GM12864 (cell line): ENCODE results near the gene STK32C.

Source experiments
- DNase-seq: peaks from one replicate; pipeline ENCODE4 v3.0.0-alpha.2; 2011; ENCODE audit warnings: low read depth
- H3K4me3 ChIP-seq: 2 replicates; pipeline ENCODE4 v1.5.1; 2011; ENCODE audit warnings: mild to moderate bottlenecking, low read depth, low read length, control low read depth
- TF ChIP-seq, protein P1 (sequence below): IDR thresholded peaks from 2 replicates; pipeline ENCODE4 v1.5.1; 2011; ENCODE audit warnings: low read depth, mild to moderate bottlenecking, moderate library complexity, low read length, control low read depth, inconsistent platforms; ENCODE audit errors: missing control alignments

STK32C gene

GRCh38 chr10:132226586-132227405, 81.0 kb downstream of the STK32C start:
- no peak for DNase-seq
- TF ChIP-seq, protein P1, sequence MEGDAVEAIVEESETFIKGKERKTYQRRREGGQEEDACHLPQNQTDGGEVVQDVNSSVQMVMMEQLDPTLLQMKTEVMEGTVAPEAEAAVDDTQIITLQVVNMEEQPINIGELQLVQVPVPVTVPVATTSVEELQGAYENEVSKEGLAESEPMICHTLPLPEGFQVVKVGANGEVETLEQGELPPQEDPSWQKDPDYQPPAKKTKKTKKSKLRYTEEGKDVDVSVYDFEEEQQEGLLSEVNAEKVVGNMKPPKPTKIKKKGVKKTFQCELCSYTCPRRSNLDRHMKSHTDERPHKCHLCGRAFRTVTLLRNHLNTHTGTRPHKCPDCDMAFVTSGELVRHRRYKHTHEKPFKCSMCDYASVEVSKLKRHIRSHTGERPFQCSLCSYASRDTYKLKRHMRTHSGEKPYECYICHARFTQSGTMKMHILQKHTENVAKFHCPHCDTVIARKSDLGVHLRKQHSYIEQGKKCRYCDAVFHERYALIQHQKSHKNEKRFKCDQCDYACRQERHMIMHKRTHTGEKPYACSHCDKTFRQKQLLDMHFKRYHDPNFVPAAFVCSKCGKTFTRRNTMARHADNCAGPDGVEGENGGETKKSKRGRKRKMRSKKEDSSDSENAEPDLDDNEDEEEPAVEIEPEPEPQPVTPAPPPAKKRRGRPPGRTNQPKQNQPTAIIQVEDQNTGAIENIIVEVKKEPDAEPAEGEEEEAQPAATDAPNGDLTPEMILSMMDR: no peak
- H3K4me3 ChIP-seq: no peak overlapping the region

DNA sequence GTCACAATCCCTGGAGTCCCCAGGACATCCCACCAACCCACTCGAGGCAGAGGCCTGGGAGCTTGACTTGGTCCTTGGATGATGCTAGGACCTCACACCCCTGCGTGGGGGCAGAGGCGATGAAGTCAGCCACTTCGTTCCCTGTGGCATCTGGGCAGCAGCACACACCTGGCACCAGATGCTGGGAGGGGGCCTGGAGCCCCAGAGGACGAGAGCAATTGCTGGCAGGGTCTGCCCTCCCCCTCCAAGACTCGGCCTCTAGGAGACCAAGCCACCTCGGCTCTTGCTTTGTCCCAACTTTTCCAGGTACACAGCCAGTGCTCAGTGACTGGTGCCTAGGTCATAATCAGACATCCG, 81.9 kb downstream of the STK32C start:
- no peak for DNase-seq
- H3K4me3 ChIP-seq: no peak overlapping the region
- TF ChIP-seq, protein P1: no peak

GRCh38 chr10:132225073-132225848, 82.5 kb downstream of the STK32C start:
- TF ChIP-seq, protein P1: no peak
- no peak overlapping the region for H3K4me3 ChIP-seq
- no peak for DNase-seq

DNA sequence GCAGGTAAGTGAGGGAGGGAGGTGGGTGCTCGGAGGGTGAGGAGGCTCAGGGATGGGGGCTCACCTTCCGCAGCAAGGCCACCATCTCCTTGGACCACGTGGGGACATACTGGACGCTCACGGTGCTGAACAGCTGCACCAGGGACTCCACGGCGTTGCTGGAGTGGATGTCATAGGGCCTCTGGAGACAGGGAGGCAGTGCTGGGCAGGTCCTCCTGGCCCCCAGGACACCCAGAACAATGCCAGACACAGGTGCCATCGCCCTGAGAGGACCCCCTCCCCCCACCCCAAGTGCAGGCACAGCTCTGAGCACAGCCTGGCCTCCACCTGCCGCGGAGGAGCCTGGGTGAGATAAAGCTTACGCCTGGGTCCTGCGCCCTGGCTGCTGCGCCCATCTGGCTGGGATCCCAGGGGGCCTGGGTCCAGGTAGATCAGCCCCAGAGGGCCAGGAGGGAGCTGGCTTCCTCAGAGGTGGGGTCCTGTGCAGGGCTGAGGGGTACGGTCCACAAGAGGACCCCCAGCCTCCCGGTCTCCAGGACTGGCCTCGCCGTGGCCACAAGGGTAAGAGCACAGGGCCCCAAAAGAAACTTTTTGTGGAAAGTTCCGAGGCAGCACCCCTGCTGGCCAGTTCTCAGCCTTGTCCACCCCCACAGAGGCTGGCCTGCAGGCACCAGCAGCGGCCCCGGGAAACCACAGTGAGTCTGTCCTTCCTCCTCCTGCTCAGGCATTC, 83.2 kb downstream of the STK32C start:
- TF ChIP-seq, protein P1: no peak
- DNase-seq: no peak

GRCh38 chr10:132223611-132224342, 84.0 kb downstream of the STK32C start:
- no peak overlapping the region for H3K4me3 ChIP-seq
- no peak for DNase-seq
- TF ChIP-seq, protein P1: no peak

More for the DNA sequence above, 83.2 kb downstream of the STK32C start:
- no peak overlapping the region for H3K4me3 ChIP-seq

DNA sequence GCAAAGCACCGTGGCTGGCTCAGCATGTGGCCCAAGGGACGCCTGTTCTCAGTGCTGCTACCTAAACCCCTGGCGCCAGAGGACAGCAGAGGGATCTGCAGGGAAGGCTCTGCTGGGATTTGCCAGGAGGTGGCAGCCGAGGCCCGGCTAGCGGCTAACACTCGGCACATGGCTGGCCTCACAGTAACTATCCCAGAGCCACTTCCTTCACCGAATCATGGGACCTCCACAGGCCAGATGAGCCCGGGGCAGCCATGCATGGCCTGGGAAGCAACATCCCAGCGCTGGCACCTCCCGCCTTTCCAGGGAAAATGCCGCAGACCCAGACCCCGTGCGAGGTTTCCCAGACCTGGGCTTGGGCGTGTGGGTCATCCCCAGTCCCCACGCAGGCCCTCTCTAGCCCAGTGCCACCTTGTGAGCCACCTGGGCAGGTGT, 84.6 kb downstream of the STK32C start:
- no peak overlapping the region for H3K4me3 ChIP-seq
- TF ChIP-seq, protein P1: peak; percentile 96
- DNase-seq: peak; percentile 26
